ENCODE data around the gene FKBP15. TPM values are rescaled to one million over a fixed set of nuclear protein-coding genes. Genes with fewer than 3 reads are reported as not detected.

Gene FKBP15
- total and polyA plus RNA-seq, 2 donors (not counting 3 experiments of a cell fraction or from before 2014, with no cell fraction given): 16.8 to 26.8 TPM

DNA sequence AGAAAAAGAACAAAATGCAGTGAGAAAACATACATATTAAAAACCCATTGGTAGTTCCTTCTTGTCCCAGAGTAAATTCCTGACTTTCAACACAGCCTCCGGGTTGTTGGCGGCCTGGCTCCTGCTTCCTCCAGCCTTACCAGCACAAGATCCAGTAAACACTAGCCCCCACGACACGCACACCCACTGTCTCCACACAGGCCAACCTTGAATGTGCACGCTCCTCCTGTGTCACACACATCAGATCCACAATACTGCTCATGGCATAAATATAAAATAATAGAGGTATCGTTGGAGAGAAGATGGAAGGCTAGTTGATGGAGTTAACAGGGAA is 72.7 kb downstream of the FKBP15 start:
- H3K27me3 ChIP-seq (ENCODE audit: control insufficient read depth in 2 of 2, insufficient read depth in 2 of 2, low read length in 2 of 2): peaks cover 18 to 19% of the 10 kb centered on the region in 2 experiments
- no peaks in the 10 kb centered on the region for H3K79me2 ChIP-seq (ENCODE audit: control insufficient read depth, insufficient read depth, low read length)
- POLR2A ChIA-PET: no interaction called here
- DNase-seq (ENCODE audit: low read depth, low spot score) (no peak), FAIRE-seq (no peak)
- H3K9ac ChIP-seq (replicated peaks; ENCODE audit: extremely low read depth, insufficient read depth, low read length): no peak overlapping the region
- H3K9me3 ChIP-seq (replicated peaks; ENCODE audit: control insufficient read depth, insufficient read depth, low read length): no peaks in the 10 kb centered on the region
- no peaks in the 10 kb centered on the region for H4K20me1 ChIP-seq (replicated peaks; ENCODE audit: control insufficient read depth, extremely low read depth, insufficient read depth, low read length)
- no peak overlapping the region for H2AFZ ChIP-seq (ENCODE audit: low read depth, low read length)
- H3K27ac ChIP-seq (ENCODE audit: insufficient read depth, low read depth, low read length): no peak overlapping the region
- BruUV-seq (replicated peaks): no TSS peak
- intact Hi-C loops (cut with micrococcal nuclease): no loop called here
- no peaks in the 10 kb centered on the region for H3K4me1 ChIP-seq (ENCODE audit: control insufficient read depth, extremely low read depth, insufficient read depth, low read length)
- CTCF ChIA-PET: no interaction called here
- no peak overlapping the region for H3K4me3 ChIP-seq (replicated peaks in 1 of 3; ENCODE audit: insufficient read depth in 1 of 3, low read depth in 1 of 3, low read length in 3 of 3)
- TF ChIP-seq EZH2 (IDR thresholded peaks at IDR 0.05; ENCODE audit: borderline replicate concordance, low read depth, low read length, severe bottlenecking) (no peak), GATA2 (IDR thresholded peaks at IDR 0.05; ENCODE audit: insufficient read depth, insufficient read length, low read depth, low read length) (no peak), POLR2AphosphoS5 (IDR thresholded peaks at IDR 0.05; ENCODE audit: insufficient read depth, low read depth, low read length) (no peak)
- H3K4me2 ChIP-seq (ENCODE audit: insufficient read depth, low read length): no peak overlapping the region
- dilution Hi-C loops (cut with MboI; ENCODE audit: extremely low pct_ligation_motif_present, low sequenced_read_pairs): no loop called here
- no peaks in the 10 kb centered on the region for H3K36me3 ChIP-seq (ENCODE audit: control insufficient read depth in 2 of 2, extremely low read depth in 1 of 2, insufficient read depth in 2 of 2, low read length in 2 of 2)
- H3K9me1 ChIP-seq (replicated peaks; ENCODE audit: control insufficient read depth, extremely low read depth, insufficient read depth, low read length): no peaks in the 10 kb centered on the region

DNA sequence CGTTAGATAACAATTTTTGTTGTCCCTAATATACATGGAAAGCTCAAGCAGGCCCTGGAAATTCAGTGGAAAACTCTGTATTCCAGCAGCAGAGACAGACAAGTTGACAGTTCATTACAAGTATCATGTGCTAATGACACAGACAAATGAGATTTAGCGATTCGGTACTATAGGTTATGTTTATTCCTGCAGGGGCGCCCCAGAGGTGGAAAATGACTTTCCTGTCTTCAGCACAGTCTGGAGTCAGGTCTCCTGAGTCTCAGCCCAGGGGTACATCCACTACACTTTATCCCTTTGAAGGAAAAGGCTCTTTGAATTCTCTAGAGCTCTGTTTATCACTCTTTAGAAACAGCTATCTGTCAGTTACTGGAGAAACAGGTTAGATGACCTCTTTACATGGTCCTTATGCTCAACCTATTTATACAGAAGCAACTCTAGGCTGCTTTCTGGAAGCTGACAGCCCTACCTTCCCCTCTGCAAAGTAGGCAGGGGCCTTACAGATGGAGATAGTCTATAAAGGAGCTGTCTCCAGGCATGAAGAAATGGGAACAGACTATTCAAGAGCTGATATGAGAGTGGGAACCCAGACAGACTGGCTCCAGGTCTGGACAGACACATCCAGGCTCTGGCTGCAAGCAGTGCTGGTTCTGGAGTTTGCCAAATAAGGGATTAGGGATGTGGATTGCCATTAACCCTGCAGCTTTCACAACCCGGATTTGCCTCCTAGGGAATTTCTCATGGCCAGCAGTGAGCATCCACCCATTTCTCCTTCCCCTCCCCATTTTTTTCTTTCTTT is 77.4 kb downstream of the FKBP15 start:
- no peak overlapping the region for H3K4me2 ChIP-seq (ENCODE audit: insufficient read depth, low read length)
- H4K20me1 ChIP-seq (replicated peaks; ENCODE audit: control insufficient read depth, extremely low read depth, insufficient read depth, low read length): no peaks in the 10 kb centered on the region
- TF ChIP-seq EZH2 (IDR thresholded peaks at IDR 0.05; ENCODE audit: borderline replicate concordance, low read depth, low read length, severe bottlenecking) (no peak), POLR2A (IDR thresholded peaks at IDR 0.05; ENCODE audit: low read depth, low read length) (no peak), FOS (IDR thresholded peaks at IDR 0.05; ENCODE audit: borderline replicate concordance, insufficient read depth, low read length) (no peak), POLR2AphosphoS5 (IDR thresholded peaks at IDR 0.05; ENCODE audit: insufficient read depth, low read depth, low read length) (no peak), GATA2 (IDR thresholded peaks at IDR 0.05; ENCODE audit: insufficient read depth, insufficient read length, low read depth, low read length) (no peak), MYC (IDR thresholded peaks at IDR 0.05; ENCODE audit: low read depth, low read length) (no peak), JUN (IDR thresholded peaks at IDR 0.05; ENCODE audit: borderline replicate concordance, insufficient read depth, insufficient read length, low read depth) (no peak)
- TF ChIP-seq, protein P1, sequence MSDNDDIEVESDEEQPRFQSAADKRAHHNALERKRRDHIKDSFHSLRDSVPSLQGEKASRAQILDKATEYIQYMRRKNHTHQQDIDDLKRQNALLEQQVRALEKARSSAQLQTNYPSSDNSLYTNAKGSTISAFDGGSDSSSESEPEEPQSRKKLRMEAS (IDR thresholded peaks at IDR 0.05; ENCODE audit: insufficient read depth, insufficient read length): no peak
- TF ChIP-seq, protein P2, sequence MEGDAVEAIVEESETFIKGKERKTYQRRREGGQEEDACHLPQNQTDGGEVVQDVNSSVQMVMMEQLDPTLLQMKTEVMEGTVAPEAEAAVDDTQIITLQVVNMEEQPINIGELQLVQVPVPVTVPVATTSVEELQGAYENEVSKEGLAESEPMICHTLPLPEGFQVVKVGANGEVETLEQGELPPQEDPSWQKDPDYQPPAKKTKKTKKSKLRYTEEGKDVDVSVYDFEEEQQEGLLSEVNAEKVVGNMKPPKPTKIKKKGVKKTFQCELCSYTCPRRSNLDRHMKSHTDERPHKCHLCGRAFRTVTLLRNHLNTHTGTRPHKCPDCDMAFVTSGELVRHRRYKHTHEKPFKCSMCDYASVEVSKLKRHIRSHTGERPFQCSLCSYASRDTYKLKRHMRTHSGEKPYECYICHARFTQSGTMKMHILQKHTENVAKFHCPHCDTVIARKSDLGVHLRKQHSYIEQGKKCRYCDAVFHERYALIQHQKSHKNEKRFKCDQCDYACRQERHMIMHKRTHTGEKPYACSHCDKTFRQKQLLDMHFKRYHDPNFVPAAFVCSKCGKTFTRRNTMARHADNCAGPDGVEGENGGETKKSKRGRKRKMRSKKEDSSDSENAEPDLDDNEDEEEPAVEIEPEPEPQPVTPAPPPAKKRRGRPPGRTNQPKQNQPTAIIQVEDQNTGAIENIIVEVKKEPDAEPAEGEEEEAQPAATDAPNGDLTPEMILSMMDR (IDR thresholded peaks at IDR 0.05; ENCODE audit: extremely low read depth in 1 of 2, insufficient read depth in 1 of 2, low read depth in 1 of 2, low read length in 2 of 2): no peak
- H3K4me1 ChIP-seq (ENCODE audit: control insufficient read depth, extremely low read depth, insufficient read depth, low read length): no peaks in the 10 kb centered on the region
- H3K4me3 ChIP-seq (replicated peaks in 1 of 3; ENCODE audit: insufficient read depth in 1 of 3, low read depth in 1 of 3, low read length in 3 of 3): no peak overlapping the region
- H3K27me3 ChIP-seq (ENCODE audit: control insufficient read depth in 2 of 2, insufficient read depth in 2 of 2, low read length in 2 of 2): peaks cover 18 to 23% of the 10 kb centered on the region in 2 experiments
- POLR2A ChIA-PET: no interaction called here
- no peak overlapping the region for H2AFZ ChIP-seq (ENCODE audit: low read depth, low read length)
- intact Hi-C loops (cut with micrococcal nuclease): no loop called here
- no peak overlapping the region for H3K9ac ChIP-seq (replicated peaks; ENCODE audit: extremely low read depth, insufficient read depth, low read length)
- no peak overlapping the region for H3K27ac ChIP-seq (ENCODE audit: insufficient read depth, low read depth, low read length)
- FAIRE-seq (no peak), DNase-seq (ENCODE audit: low read depth, low spot score) (no peak)
- no peaks in the 10 kb centered on the region for H3K9me3 ChIP-seq (replicated peaks; ENCODE audit: control insufficient read depth, insufficient read depth, low read length)
- dilution Hi-C loops (cut with MboI; ENCODE audit: extremely low pct_ligation_motif_present, low sequenced_read_pairs): no loop called here
- no peaks in the 10 kb centered on the region for H3K9me1 ChIP-seq (replicated peaks; ENCODE audit: control insufficient read depth, extremely low read depth, insufficient read depth, low read length)
- no peaks in the 10 kb centered on the region for H3K79me2 ChIP-seq (ENCODE audit: control insufficient read depth, insufficient read depth, low read length)
- BruUV-seq (replicated peaks): no TSS peak
- CTCF ChIA-PET: interaction anchor here (2.0 kb wide), 1 partner anchor 12 kb away, joined by 4 read pairs; no protein-coding TSS in a partner anchor
- H3K36me3 ChIP-seq (ENCODE audit: control insufficient read depth in 2 of 2, extremely low read depth in 1 of 2, insufficient read depth in 2 of 2, low read length in 2 of 2): no peaks in the 10 kb centered on the region

Data from endothelial cell of umbilical vein (primary cell).